Lower leg skin (tissue), 3 donors: ENCODE measurements around the gene DMD.

Experiments
- POLR2A ChIP-seq, 2 donors: fragments of 450-650 bp; IDR thresholded peaks; one replicate each; pipeline ENCODE4 v1.6.1; 2016 to 2017; ENCODE audit warnings: antibody characterized with exemption in 2 of 2, mild to moderate bottlenecking in 1 of 2, moderate library complexity in 1 of 2
- TF ChIP-seq, protein P1 (sequence below), 3 donors: fragments of 450-650 bp; IDR thresholded peaks; one replicate each; pipeline ENCODE4 v1.5.1; 2016; ENCODE audit warnings: antibody characterized with exemption in 3 of 3, mild to moderate bottlenecking in 3 of 3, moderate library complexity in 2 of 3

DNA sequence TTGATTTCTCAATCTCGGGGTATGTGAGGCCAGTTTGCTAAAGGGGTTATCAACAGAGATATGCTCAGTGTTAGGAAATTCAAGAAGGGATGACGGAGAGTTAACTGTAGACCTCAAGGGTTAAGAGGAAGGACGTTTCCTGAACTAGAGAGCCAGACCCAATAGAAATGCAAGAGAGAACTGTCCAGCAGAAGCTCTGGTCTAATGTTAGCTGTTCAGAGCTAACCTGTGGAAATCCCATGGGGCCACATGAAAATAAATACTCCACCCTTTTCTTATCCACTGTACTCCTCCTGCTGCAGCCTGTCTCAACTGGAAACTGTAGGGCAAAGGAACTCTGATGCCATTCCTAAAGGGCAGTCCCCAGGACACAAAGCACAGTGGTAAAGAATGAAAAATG is 274.3 kb downstream of the DMD start:
- TF ChIP-seq POLR2A (IDR thresholded peaks at IDR 0.05) = no peak
- TF ChIP-seq, protein P1, sequence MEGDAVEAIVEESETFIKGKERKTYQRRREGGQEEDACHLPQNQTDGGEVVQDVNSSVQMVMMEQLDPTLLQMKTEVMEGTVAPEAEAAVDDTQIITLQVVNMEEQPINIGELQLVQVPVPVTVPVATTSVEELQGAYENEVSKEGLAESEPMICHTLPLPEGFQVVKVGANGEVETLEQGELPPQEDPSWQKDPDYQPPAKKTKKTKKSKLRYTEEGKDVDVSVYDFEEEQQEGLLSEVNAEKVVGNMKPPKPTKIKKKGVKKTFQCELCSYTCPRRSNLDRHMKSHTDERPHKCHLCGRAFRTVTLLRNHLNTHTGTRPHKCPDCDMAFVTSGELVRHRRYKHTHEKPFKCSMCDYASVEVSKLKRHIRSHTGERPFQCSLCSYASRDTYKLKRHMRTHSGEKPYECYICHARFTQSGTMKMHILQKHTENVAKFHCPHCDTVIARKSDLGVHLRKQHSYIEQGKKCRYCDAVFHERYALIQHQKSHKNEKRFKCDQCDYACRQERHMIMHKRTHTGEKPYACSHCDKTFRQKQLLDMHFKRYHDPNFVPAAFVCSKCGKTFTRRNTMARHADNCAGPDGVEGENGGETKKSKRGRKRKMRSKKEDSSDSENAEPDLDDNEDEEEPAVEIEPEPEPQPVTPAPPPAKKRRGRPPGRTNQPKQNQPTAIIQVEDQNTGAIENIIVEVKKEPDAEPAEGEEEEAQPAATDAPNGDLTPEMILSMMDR (IDR thresholded peaks at IDR 0.05) = no peak
